HEK293 (cell line): ENCODE results near the gene ZFYVE1.

Source experiments
- CTCF ChIA-PET: fragments of 350-600 bp; formaldehyde crosslinking; extraction: SDS; loops from one replicate; lab custom pipeline; 2021; ENCODE audit warnings: antibody characterized with exemption; lab: Yijun Ruan, JAX
- POLR2A ChIA-PET: fragments of 300-600 bp; formaldehyde crosslinking; extraction: SDS; loops from one replicate; lab custom pipeline; 2020; ENCODE audit warnings: antibody characterized with exemption, inconsistent platforms; lab: Yijun Ruan, JAX
- H3K27ac ChIP-seq: fragments of 200-500 bp; sonication (Bioruptor generic); 2 replicates; pipeline ENCODE4 v1.5.1; 2014; ENCODE audit warnings: low read depth, low read length, control low read depth, inconsistent platforms; ENCODE audit errors: extremely low read depth
- H3K36me3 ChIP-seq, 2 experiments: fragments of 200-500 bp in 1 of 2; sonication (Bioruptor generic) in 1 of 2; 1 replicate in 1 of 2; 2 replicates in 1 of 2; pipeline ENCODE4 v1.5.1; 2014 to 2017; ENCODE audit warnings: inconsistent platforms in 2 of 2, low read length in 2 of 2; ENCODE audit not compliant: control insufficient read depth in 2 of 2, insufficient read depth in 1 of 2
- H3K4me1 ChIP-seq: fragments of 200-500 bp; sonication (Bioruptor generic); 2 replicates; pipeline ENCODE4 v1.5.1; 2014; ENCODE audit warnings: mild to moderate bottlenecking, low read length, inconsistent platforms; ENCODE audit not compliant: control insufficient read depth, insufficient read depth
- H3K4me3 ChIP-seq: 2 replicates; pipeline ENCODE4 v1.5.1; 2011; ENCODE audit warnings: low read depth, mild to moderate bottlenecking, control low read depth, low read length, moderate library complexity
- H3K9me3 ChIP-seq: fragments of 200-500 bp; sonication (Bioruptor generic); 2 replicates; pipeline ENCODE4 v1.5.1; 2014; ENCODE audit warnings: low read depth, low read length, inconsistent platforms; ENCODE audit not compliant: control insufficient read depth, insufficient read depth
- BCL11A ChIP-seq: fragments of 450-650 bp; formaldehyde crosslinking; IDR thresholded peaks from 2 replicates; pipeline ENCODE4 v1.5.1; 2016; ENCODE audit warnings: low read depth, missing biosample characterization, missing genetic modification characterization
- INSM2 ChIP-seq: fragments of 450-650 bp; formaldehyde crosslinking; IDR thresholded peaks from 2 replicates; pipeline ENCODE4 v1.5.1; 2016; ENCODE audit warnings: missing biosample characterization, missing genetic modification characterization
- KLF1 ChIP-seq: fragments of 450-650 bp; formaldehyde crosslinking; IDR thresholded peaks from 2 replicates; pipeline ENCODE4 v1.5.1; 2016; ENCODE audit warnings: missing biosample characterization, missing genetic modification characterization
- KLF9 ChIP-seq: fragments of 450-650 bp; formaldehyde crosslinking; IDR thresholded peaks from 2 replicates; pipeline ENCODE4 v1.5.1; 2016; ENCODE audit warnings: missing biosample characterization, missing genetic modification characterization, low read depth
- PRDM2 ChIP-seq: fragments of 450-650 bp; formaldehyde crosslinking; IDR thresholded peaks from 2 replicates; pipeline ENCODE4 v1.5.1; 2016; ENCODE audit warnings: missing biosample characterization, missing genetic modification characterization, borderline replicate concordance
- RBAK ChIP-seq: fragments of 450-650 bp; formaldehyde crosslinking; IDR thresholded peaks from 2 replicates; pipeline ENCODE4 v1.5.1; 2016; ENCODE audit warnings: missing biosample characterization, missing genetic modification characterization
- YY1 ChIP-seq: fragments of 450-650 bp; formaldehyde crosslinking; IDR thresholded peaks from 2 replicates; pipeline ENCODE4 v1.5.1; 2018; ENCODE audit warnings: missing biosample characterization, missing genetic modification characterization
- ZBTB6 ChIP-seq: fragments of 450-650 bp; formaldehyde crosslinking; IDR thresholded peaks from 2 replicates; pipeline ENCODE4 v1.5.1; 2017; ENCODE audit warnings: missing biosample characterization, missing genetic modification characterization
- ZEB2 ChIP-seq: fragments of 450-650 bp; formaldehyde crosslinking; IDR thresholded peaks from 2 replicates; pipeline ENCODE4 v1.5.1; 2016; ENCODE audit warnings: missing biosample characterization, missing genetic modification characterization
- ZNF146 ChIP-seq: fragments of 450-650 bp; formaldehyde crosslinking; IDR thresholded peaks from 2 replicates; pipeline ENCODE4 v1.5.1; 2016; ENCODE audit warnings: missing biosample characterization, missing genetic modification characterization
- ZNF221 ChIP-seq: fragments of 450-650 bp; formaldehyde crosslinking; IDR thresholded peaks from 2 replicates; pipeline ENCODE4 v1.5.1; 2017; ENCODE audit warnings: missing biosample characterization, missing genetic modification characterization, borderline replicate concordance
- ZNF354C ChIP-seq: fragments of 450-650 bp; formaldehyde crosslinking; IDR thresholded peaks from 2 replicates; pipeline ENCODE4 v1.5.1; 2016; ENCODE audit warnings: missing biosample characterization, missing genetic modification characterization, low read depth, borderline replicate concordance
- ZNF394 ChIP-seq: fragments of 450-650 bp; formaldehyde crosslinking; IDR thresholded peaks from 2 replicates; pipeline ENCODE4 v1.5.1; 2016; ENCODE audit warnings: missing biosample characterization, missing genetic modification characterization, mild to moderate bottlenecking, moderate library complexity, borderline replicate concordance
- ZNF518A ChIP-seq: fragments of 450-650 bp; formaldehyde crosslinking; conservative IDR thresholded peaks from 2 replicates; pipeline ENCODE4 v1.5.1; 2016; ENCODE audit warnings: low read depth, missing biosample characterization, missing genetic modification characterization
- ZNF677 ChIP-seq: fragments of 450-650 bp; IDR thresholded peaks from 2 replicates; pipeline ENCODE4 v1.5.0; 2018; ENCODE audit warnings: missing biosample characterization, mild to moderate bottlenecking, missing genetic modification characterization, moderate library complexity
- ZNF768 ChIP-seq: fragments of 450-650 bp; formaldehyde crosslinking; IDR thresholded peaks from 2 replicates; pipeline ENCODE4 v1.5.1; 2018; ENCODE audit warnings: missing biosample characterization, mild to moderate bottlenecking, missing genetic modification characterization
- ZSCAN30 ChIP-seq: fragments of 450-650 bp; IDR thresholded peaks from 2 replicates; pipeline ENCODE4 v1.5.1; 2018; ENCODE audit warnings: missing biosample characterization, mild to moderate bottlenecking, missing genetic modification characterization, moderate library complexity

The ZFYVE1 gene

GRCh38 chr14:72932893-72933292 is 94.0 kb downstream of the ZFYVE1 start:
- Histone ChIP-seq H3K4me1 (no peaks in the 10 kb centered on the region), H3K36me3 (peaks cover 0 to 8% of the 10 kb centered on the region in 2 experiments; a peak in 2 of 3 replicates), H3K9me3 (no peaks in the 10 kb centered on the region), H3K27ac (no peak overlapping the region), H3K4me3 (no peak overlapping the region)
- POLR2A ChIA-PET = no interaction called here
- TF ChIP-seq ZEB2 (tag by site-specific recombination) = no peak
- CTCF ChIA-PET = no interaction called here

GRCh38 chr14:72929316-72930080 is 97.4 kb downstream of the ZFYVE1 start:
- CTCF ChIA-PET = interaction anchor here (1.5 kb wide), 1 partner anchor 19 kb away, joined by 8 read pairs; no protein-coding TSS in a partner anchor
- Histone ChIP-seq H3K27ac (no peak overlapping the region), H3K4me1 (no peaks in the 10 kb centered on the region), H3K4me3 (no peak overlapping the region), H3K36me3 (peaks cover 0 to 4% of the 10 kb centered on the region in 2 experiments; a peak in 2 of 3 replicates), H3K9me3 (no peaks in the 10 kb centered on the region)
- POLR2A ChIA-PET = no interaction called here
- TF ChIP-seq ZNF354C (no peak), PRDM2 (no peak), KLF1 (no peak), BCL11A (tag by site-specific recombination) (no peak), KLF9 (no peak), ZNF518A (tag by site-specific recombination) (no peak), ZNF768 (tag by site-specific recombination) (no peak), ZNF677 (tag by site-specific recombination) (no peak), YY1 (no peak), RBAK (no peak), ZSCAN30 (tag by site-specific recombination) (no peak), INSM2 (tag by site-specific recombination) (no peak), ZNF221 (no peak), ZNF394 (tag by site-specific recombination) (no peak), ZNF146 (no peak), ZBTB6 (tag by site-specific recombination) (no peak)
